ENCODE results near the gene C16orf96.

Gene C16orf96

DNA sequence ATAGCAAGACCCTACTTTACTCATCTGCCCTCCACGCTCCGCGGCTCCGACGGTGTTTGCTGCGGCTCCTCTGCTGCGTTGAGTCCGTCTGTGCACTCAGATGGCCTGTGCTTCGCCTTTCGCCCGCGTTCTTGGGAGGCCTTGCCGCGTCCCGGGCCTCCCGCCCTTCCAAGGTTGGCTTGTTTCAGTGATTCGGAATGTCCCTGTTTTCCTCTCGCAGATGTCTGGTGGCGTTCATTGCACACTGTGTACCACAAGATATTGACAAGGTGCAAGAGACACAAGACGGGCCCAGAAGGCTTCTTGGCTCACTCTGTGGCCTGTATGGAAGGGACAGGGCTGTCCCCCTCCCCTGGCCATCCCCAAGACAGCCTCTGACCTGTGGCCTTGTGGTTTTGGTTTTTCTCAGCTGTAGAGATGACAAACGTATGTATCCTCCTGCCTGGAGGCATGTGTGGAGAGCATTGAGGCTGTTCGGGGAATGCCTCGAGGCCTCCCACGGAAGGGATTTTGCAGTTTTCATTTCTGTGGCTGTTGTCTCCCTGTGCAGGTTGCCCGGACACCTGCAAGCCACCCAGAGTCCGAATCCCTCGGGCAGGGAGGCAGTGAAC, 83.9 kb downstream of the C16orf96 start:
- no peak overlapping the region for H3K4me3 ChIP-seq (ENCODE audit: control insufficient read depth, low read depth, low read length)

DNA sequence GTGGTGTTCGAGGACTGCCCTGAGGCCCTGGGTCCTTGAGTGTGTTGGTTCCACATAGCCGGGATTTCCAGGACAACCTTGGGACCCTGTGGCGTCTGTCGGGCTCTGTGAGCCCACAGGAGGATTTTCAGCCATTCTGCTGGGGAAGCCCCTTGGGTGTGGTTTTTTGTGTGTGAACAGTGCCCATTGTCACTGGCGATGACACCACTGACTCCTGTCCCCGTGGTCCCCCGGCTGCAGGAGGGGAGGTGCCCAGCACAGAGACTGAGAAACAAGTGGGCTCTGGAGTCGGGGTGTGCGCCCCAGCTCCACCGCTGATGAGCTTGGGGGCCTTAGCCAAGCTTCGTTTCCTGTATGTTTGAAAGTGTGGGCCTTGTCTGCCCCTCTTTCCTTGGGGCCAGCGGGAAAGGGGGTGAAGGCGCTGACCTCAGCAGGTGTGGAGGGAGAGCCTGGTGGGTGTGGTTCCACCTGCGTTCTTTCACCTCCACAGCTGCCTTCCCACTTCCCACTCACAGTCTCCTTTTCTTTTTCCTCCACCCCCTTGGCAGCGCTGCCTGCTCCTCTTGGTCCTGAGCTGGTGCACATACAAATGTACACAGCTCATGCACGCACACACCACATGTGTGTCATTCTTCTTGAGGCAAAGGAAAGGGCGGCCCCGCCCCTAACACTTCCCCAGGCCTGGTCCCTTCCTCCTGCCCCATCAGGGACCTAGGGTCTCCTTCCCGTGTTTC, 84.6 kb downstream of the C16orf96 start:
- DNase-seq (ENCODE audit: low read depth) = no peak
- H3K4me3 ChIP-seq (ENCODE audit: control insufficient read depth, low read depth, low read length) = no peak overlapping the region
- TF ChIP-seq, protein P1, sequence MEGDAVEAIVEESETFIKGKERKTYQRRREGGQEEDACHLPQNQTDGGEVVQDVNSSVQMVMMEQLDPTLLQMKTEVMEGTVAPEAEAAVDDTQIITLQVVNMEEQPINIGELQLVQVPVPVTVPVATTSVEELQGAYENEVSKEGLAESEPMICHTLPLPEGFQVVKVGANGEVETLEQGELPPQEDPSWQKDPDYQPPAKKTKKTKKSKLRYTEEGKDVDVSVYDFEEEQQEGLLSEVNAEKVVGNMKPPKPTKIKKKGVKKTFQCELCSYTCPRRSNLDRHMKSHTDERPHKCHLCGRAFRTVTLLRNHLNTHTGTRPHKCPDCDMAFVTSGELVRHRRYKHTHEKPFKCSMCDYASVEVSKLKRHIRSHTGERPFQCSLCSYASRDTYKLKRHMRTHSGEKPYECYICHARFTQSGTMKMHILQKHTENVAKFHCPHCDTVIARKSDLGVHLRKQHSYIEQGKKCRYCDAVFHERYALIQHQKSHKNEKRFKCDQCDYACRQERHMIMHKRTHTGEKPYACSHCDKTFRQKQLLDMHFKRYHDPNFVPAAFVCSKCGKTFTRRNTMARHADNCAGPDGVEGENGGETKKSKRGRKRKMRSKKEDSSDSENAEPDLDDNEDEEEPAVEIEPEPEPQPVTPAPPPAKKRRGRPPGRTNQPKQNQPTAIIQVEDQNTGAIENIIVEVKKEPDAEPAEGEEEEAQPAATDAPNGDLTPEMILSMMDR (IDR thresholded peaks at IDR 0.05; ENCODE audit: control insufficient read depth, insufficient read depth, low read depth, low read length, missing control alignments) = no peak

More for the DNA sequence above, 83.9 kb downstream of the C16orf96 start:
- TF ChIP-seq, protein P1 (IDR thresholded peaks at IDR 0.05; ENCODE audit: control insufficient read depth, insufficient read depth, low read depth, low read length, missing control alignments) = no peak
- no peak for DNase-seq (ENCODE audit: low read depth)

- DNase-seq (ENCODE audit: low read depth) = no peak
- TF ChIP-seq, protein P1 (IDR thresholded peaks at IDR 0.05; ENCODE audit: control insufficient read depth, insufficient read depth, low read depth, low read length, missing control alignments) = no peak
- H3K4me3 ChIP-seq (ENCODE audit: control insufficient read depth, low read depth, low read length) = no peak overlapping the region
These were observed 85.2 kb downstream of the C16orf96 start for GRCh38 chr16:4641306-4641687.

GRCh38 chr16:4641895-4642294, 85.8 kb downstream of the C16orf96 start:
- DNase-seq (ENCODE audit: low read depth) = no peak
- TF ChIP-seq, protein P1 (IDR thresholded peaks at IDR 0.05; ENCODE audit: control insufficient read depth, insufficient read depth, low read depth, low read length, missing control alignments) = no peak
- H3K4me3 ChIP-seq (ENCODE audit: control insufficient read depth, low read depth, low read length) = no peak overlapping the region

DNA sequence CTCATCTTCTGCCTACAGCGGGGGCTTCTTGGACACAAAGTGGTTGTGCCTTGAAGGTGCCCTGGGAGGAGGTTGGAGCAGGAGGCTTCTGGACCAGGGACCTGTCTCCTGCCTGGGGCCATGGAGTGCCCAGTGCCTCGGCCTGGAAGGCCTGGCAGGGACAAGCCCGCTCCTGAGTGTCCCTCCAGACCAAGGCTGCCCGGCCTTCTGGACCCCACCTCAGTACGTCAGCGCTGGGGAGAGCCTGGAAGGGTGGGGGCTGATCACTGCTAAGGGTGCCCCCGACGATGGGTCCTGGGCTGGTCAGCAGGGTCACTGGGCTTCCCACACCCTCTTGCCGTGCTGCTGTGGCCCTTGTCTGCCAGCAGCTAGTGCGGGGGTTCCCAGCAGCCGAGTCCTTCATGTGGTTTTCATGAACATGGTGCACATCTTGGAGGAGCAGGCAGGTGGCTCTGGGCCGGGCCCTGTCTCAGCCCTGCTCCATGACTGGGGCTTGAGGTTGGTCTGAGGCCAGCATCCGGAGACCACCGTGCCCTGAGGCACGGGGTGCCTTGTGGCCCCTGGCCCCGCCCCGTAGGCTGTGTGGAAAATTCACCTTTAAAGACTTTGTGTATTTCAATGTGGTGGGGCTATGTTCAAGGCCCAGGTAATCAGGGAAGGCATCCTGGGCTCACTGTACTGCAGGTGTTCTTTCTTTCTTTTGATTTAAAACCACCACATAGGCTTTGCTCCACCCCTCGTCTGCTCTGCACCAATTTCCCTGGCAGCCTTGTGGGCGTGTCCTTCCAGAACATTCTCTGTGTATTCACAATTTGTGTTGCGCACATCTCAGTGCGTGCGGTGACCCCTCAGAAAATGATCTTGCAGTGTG, 90.9 kb downstream of the C16orf96 start:
- no peak overlapping the region for H3K4me3 ChIP-seq (ENCODE audit: control insufficient read depth, low read depth, low read length)
- no peak for DNase-seq (ENCODE audit: low read depth)
- TF ChIP-seq, protein P1 (IDR thresholded peaks at IDR 0.05; ENCODE audit: control insufficient read depth, insufficient read depth, low read depth, low read length, missing control alignments) = no peak

GRCh38 chr16:4647644-4647980, 91.5 kb downstream of the C16orf96 start:
- no peak for DNase-seq (ENCODE audit: low read depth)
- no peak overlapping the region for H3K4me3 ChIP-seq (ENCODE audit: control insufficient read depth, low read depth, low read length)
- TF ChIP-seq, protein P1 (IDR thresholded peaks at IDR 0.05; ENCODE audit: control insufficient read depth, insufficient read depth, low read depth, low read length, missing control alignments) = no peak

Measured in AG09309 (cell line).